ENCODE results near the gene C17orf113.
"Not testable (repeated sequence)": the region's sequence is repeated elsewhere in the genome, so short reads cannot be mapped to it uniquely, and the experiment has no call there.

The C17orf113 gene

GRCh38 chr17:42025936-42026335, 24.5 kb downstream of the C17orf113 start:
- no peak overlapping the region for H3K4me3 ChIP-seq (replicated peaks in 1 of 2; ENCODE audit: low read depth in 2 of 2, low read length in 2 of 2)
- DNase-seq (ENCODE audit: low read depth in 2 of 2) = no peak
- TF ChIP-seq CTCF (IDR thresholded peaks at IDR 0.05; ENCODE audit: low read depth, low read length) = no peak

GRCh38 chr17:42025191-42025579, 25.2 kb downstream of the C17orf113 start:
- no peak for DNase-seq (ENCODE audit: low read depth in 2 of 2)
- H3K4me3 ChIP-seq (replicated peaks in 1 of 2; ENCODE audit: low read depth in 2 of 2, low read length in 2 of 2) = no peak overlapping the region
- TF ChIP-seq CTCF (IDR thresholded peaks at IDR 0.05; ENCODE audit: low read depth, low read length) = no peak

- no peak for TF ChIP-seq CTCF (IDR thresholded peaks at IDR 0.05; ENCODE audit: low read depth, low read length)
Observed at GRCh38 chr17:42023524-42024349, 26.7 kb downstream of the C17orf113 start.

GRCh38 chr17:42020845-42021244, 29.6 kb downstream of the C17orf113 start:
- not testable (repeated sequence) for DNase-seq (ENCODE audit: low read depth in 2 of 2)
- peak overlapping the region; percentile 90 to 92 for H3K4me3 ChIP-seq (replicated peaks in 1 of 2; ENCODE audit: low read depth in 2 of 2, low read length in 2 of 2)

More at GRCh38 chr17:42023524-42024349, 26.7 kb downstream of the C17orf113 start:
- H3K4me3 ChIP-seq (replicated peaks in 1 of 2; ENCODE audit: low read depth in 2 of 2, low read length in 2 of 2) = no peak overlapping the region
- peak in 1 of 2 donors; percentile 18 for DNase-seq (ENCODE audit: low read depth in 2 of 2)

GRCh38 chr17:42019509-42020404, 30.6 kb downstream of the C17orf113 start, which contains the start of gene NKIRAS2:
TSS of gene NKIRAS2 (plus strand) at chr17:42020090. CDS start at chr17:42021578, 1,488 bp downstream.
- peak; percentile 95 for TF ChIP-seq CTCF (IDR thresholded peaks at IDR 0.05; ENCODE audit: low read depth, low read length)
- H3K4me3 ChIP-seq (replicated peaks in 1 of 2; ENCODE audit: low read depth in 2 of 2, low read length in 2 of 2) = peak within 1 kb of the TSS; percentile 90 to 92
- peak; percentile 92 to 94 for DNase-seq (ENCODE audit: low read depth in 2 of 2)

- no peak overlapping the region for H3K4me3 ChIP-seq (replicated peaks in 1 of 2; ENCODE audit: low read depth in 2 of 2, low read length in 2 of 2)
- no peak for DNase-seq (ENCODE audit: low read depth in 2 of 2)
- no peak for TF ChIP-seq CTCF (IDR thresholded peaks at IDR 0.05; ENCODE audit: low read depth, low read length)
Observed at GRCh38 chr17:42018988-42019387, 31.4 kb downstream of the C17orf113 start.

- TF ChIP-seq CTCF (IDR thresholded peaks at IDR 0.05; ENCODE audit: low read depth, low read length) = no peak
- peak overlapping the region in 1 of 2 donors; percentile 99 for H3K4me3 ChIP-seq (replicated peaks in 1 of 2; ENCODE audit: low read depth in 2 of 2, low read length in 2 of 2)
- no peak for DNase-seq (ENCODE audit: low read depth in 2 of 2)
Observed at GRCh38 chr17:42018339-42018738, 32.1 kb downstream of the C17orf113 start.
